Activated effector memory CD4-positive, alpha-beta T cell treated with Interleukin-2 at 50 U/mL for 16 hours (primary cell): ENCODE data around the gene CXCL14.
"Not testable (repeated sequence)": the region's sequence is repeated elsewhere in the genome, so short reads cannot be mapped to it uniquely, and the experiment has no call there.

ENCODE experiments used
- DNase-seq: peaks from one replicate; pipeline ENCODE4 v3.0.0-alpha.2; 2020

The CXCL14 gene

DNA sequence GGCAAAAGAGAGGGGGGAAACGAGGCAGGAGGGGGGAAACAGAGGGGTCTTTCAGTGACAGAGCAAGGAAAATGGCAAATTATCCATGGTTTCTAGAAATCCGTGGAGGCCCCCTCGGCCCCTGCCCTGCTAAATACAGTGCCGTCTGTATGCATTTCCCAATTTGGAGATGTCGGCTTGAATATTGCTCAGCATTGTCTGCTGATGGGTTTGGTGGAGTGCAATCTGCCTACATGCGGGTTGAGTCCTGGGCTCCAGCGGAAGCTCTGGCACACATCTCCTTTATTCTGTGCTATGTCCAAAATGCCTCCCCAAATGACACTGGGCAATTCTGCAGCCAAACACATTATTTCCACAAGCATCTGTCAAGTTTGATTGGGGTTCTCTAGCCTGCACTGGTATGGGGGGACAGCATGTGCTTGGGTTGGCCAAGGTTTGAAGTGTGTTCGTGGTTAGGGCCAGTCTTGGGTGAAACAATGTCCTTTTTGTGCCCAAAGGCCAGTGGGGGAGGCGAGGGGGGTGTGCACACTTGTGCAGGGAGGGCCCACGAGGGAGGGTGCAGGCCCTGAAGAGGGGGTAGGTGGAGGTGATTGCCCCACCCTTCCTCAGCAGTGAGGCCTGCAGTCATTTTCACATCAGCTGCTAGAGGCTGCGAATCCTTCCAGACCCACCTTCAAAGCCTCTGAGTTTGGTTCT lies 36.8 kb downstream of the CXCL14 start:
- no peak for DNase-seq

DNA sequence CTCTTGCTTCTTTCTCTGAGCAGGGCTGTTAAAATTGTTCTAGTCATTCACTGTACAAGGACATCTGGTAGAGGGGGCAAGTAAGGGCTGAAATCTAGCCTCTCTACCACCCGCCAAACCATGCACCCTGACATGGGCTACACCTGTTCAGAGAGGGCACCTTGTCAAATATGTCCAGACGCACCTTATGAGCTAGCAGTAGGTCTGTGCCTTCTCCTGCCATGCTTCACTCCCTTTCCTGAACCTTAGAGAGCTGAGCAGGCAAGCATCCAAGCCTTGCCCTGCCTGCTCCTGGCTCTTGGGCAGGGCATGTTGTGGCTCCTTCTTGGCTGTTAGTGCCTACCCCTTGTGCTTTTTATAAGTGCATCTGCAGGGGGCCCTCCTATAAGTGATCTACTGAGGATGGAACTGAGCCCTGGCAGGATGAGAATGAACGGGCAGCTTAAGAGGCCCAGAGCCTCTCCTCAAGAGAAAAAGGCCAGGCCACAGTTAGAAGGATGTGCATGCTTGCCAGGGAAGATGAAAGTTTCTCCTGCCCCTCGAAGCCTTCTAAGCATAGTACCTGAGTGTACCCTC lies 39.3 kb downstream of the CXCL14 start:
- DNase-seq, result no peak

DNA sequence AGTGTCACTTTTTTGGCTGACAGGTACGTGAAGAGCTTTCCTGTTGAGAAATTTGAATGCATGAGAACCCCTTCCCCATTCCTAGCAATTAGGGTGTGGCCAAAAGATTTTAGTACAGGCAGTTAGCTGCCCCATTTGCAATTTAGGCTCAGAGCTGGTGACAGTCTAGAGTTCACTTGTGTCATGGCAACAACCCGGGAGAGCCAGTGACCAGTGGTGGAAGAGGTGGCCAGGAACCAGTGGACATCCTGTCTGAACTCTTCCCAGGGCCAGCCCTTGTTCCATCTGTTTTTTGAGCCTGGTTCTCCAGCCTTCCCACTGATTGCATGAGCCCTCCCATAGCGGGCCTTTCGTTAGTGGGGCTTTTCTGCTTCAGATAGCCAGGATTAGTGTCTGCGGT lies 40.5 kb downstream of the CXCL14 start:
- no peak for DNase-seq

DNA sequence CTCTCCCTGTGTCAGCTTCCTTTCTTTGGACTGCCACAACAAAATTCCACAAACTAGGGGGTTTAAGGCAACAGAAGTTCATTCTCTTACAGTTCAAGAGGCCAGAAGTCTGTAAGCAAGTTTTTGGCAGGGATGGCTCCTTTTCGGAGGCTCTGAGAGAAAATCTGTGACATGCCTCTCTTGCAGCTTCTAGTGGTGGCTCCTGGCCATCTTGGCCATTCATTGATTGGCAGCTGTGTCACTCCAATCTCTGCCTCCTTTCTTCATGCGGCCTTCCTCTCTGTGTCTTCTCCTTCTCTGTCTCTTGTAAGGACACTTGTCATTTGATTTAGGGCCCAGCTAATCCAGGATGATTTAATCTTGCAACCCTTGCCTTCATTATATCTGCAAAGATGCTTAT lies 41.0 kb downstream of the CXCL14 start:
- DNase-seq, result no peak

DNA sequence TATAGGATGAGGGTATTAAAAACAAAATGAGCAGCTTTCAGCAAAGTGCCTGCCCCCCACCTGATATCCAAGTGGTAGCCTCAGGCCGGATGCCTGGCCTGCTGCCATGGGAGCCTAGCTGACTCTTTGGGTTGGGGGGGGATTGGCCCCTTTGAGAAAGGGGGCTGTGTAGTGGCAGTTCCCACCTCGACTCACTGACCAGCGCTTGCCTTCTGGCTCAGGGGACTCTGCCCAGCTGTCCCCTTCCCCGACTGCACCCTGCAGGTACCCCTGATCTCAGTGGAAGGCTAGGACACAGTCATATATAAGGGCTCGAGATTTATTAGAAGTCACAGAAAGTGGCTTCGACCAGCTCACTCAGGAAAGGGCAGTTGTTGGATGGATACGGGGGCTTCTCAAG lies 41.5 kb downstream of the CXCL14 start:
- DNase-seq, result no peak

DNA sequence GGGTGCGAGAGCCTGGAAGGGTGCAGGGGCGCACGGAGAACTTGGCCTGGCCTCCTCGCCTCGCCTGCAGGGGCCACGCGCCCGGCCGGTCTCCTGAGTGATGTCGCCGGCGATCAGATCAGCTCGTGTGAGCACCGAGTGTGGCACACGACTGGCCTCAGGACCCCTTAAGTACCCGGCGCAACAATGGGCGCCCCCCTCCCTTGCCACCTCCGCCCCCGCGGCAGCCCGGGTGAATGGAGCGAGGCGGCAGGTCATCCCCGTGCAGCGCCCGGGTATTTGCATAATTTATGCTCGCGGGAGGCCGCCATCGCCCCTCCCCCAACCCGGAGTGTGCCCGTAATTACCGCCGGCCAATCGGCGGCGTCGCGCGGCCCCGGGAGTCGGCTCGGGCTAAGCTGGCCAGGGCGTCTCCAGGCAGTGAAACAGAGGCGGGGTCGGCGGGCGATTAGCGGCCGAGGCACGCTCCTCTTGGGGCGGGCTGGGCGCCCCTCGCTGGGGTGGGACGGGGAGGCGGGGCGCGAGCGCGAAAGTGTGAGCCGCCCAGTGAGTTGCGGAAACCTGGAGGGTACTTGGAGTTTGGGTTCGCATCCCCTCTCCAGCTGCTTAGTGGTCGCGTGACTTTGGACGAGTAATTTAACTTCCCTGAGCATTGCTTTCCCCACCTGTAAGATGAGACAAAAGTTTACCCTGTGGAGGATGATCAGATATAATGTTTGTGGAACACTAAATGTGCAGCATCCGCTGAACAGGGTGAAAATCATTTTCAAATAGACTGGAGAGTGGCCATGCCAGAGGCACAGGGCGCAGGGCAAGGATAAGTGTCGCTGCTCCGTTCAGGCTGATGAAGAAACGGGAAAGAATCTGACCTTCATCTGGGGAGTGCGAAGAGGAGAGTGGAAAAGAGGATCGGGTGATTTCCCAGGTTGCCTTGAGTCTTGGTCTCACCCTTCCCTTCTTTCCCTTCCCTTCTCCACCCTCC lies 42.7 kb downstream of the CXCL14 start, which contains the start of gene NEUROG1:
Gene NEUROG1 (minus strand): TSS at position 145 of the 982 bp plus-strand sequence. CDS start 274 bp downstream, outside the sequence.
- no peak for DNase-seq

DNA sequence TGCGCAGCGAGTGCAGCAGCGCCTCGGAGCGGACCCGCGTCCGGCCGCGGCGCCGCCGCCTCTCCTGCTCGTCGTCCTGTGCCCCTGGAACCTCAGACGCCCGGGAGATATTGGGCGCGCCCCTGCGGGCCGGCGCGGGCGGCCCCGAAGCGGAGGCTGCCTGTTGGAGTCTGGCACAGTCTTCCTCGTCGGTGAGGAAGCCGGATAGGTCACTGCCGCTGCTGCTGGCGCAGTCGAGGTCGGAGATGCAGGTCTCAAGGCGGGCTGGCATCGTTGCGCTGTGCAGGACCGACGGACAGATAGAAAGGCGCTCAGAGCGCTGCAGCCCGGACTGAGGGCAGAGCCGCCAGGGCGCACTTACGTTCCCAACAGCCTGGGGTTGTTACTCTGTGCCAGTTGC lies 43.4 kb downstream of the CXCL14 start:
- DNase-seq, result no peak

DNA sequence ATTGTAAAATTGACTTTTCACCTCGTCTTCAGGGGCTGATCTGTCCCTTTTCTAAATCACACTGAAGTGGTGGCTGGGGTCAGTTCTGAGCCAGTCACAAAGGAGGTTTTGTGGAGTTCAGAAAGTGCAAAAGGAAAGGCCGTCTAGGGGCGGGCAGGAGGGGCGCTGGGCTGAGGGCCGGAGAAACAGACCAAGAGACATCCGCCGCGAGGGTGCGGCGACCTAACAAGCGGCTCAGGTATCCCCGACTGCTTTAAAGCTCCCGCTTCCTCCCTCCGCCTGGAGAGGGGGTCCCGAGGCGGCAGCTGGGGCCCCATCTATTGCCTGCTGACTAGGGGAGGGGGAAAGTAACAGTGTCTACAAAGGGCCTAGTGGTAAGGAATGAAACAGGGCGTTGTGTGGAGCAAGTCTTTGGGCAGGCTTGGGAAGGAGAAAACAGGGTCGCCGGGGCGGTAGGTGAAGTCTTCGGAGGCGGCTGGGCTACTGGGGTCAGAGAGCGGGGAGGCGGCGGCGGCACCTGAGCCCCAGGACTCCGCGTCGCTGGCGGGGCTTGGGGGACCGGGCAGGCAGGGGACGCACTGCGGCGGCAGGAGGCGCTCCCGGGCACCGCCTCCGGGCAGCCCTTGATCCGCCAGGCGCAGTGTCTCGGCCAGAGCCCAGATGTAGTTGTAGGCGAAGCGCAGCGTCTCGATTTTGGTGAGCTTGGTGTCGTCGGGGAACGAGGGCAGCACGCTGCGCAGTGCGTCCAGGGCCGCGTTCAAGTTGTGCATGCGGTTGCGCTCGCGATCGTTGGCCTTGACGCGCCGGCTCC lies 44.0 kb downstream of the CXCL14 start:
- no peak for DNase-seq

DNA sequence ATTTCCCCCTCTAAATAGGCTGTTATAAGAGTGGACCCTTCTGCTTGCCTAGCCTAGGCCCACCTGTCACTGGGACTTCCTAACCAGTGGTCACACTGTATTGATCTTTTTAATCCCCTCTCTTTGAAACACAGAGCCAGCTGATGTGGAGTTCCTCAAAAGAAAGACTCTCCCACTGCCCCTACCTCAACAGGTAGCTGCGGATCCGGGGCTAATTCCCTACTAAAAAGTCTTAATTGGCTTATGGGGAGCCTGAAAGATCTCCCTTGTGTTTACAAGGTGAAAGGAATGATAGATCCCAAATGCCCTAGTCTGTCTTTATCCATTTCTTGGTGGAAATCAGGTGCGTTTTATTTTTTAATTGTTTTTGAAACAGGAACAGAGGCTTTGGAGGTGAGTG lies 45.0 kb downstream of the CXCL14 start:
- no peak for DNase-seq

DNA sequence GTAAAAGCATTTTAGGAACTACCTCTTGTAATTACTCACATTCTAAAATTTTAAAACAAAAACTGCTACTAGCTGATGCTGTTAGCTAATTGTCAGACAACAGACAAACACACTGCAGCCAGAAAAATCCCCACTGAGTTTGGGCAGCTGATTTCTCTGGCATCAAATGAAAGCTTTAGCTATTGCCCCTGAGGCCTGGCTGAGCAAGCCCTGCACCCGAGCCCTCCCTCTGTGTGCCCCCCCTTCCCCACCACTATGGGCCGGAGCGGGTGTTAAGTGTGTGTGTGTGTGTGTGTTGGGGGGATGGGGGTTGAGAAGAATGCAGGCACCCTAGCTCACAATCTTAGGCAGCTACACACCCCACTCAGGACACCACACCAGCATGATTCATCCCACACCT lies 45.5 kb downstream of the CXCL14 start:
- no peak for DNase-seq

DNA sequence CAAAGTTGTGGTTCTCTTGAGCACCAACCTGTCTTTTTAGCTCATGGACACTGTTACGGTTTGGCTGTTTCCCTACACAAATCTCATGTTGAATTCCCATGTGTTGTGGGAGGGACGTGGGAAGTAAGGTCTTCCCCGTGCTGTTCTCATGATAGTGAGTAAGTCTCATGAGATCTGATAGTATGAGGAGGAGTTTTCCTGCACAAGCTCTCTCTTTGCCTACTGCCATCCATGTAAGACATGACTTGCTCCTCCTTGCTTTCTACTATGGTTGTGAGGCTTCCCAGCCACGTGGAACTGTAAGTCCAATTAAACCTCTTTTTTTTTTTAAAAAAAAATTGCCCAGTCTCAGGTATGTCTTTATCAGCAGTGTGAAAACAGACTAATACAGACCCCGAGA lies 49.2 kb downstream of the CXCL14 start:
- DNase-seq, result not testable (repeated sequence)

DNA sequence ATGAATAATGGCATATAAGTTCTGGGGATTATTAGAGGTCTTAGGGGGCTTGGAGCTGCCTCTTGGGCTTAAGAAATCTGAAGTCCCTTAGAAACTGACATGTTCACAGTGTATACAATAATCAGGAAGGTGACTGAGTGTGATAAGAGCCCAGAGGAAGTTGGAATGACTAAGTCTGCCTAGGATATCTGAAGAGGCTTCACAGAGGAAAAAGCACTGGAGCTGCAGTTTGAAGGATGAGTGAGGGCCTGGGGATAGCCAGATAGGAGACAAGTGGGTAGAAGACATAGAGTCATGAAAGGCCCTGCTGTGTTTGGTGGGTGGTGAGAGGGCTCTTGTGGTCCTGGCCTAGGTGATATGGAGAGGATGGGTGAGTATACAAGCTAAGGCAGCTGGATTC lies 51.9 kb downstream of the CXCL14 start:
- no peak for DNase-seq

DNA sequence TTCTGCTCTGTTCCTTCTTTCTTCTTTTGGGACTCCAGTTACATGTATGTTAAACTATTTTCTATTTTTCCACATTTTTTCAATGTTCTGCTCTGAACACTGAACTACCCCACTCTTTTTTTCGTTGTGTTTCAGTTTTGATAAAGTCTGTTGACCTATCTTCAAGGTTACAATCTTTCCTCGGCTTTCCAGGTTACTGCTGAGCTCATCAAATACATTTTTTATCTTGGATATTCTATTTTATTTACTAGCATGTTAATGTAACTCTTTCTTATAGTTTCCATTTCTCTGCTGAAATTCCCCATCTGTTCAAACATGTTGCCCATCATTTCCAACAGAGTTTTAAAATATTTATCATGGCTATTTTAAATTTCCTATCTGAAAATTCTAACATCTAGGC lies 56.8 kb downstream of the CXCL14 start:
- no peak for DNase-seq
